Mesendoderm (in vitro differentiated cells): ENCODE measurements around the gene SPOUT1.
"Not testable (repeated sequence)": the region's sequence is repeated elsewhere in the genome, so short reads cannot be mapped to it uniquely, and the experiment has no call there.

Source experiments
- DNase-seq: peaks from one replicate; pipeline ENCODE4 v3.0.0; 2013
- H2AK5ac ChIP-seq: 2 replicates; pipeline ENCODE4 v1.6.1; 2013; ENCODE audit warnings: low read length, inconsistent platforms
- H2BK120ac ChIP-seq: 2 replicates; pipeline ENCODE4 v1.6.1; 2013; ENCODE audit warnings: low read depth, mild to moderate bottlenecking, low read length, moderate library complexity, mixed read lengths
- H2BK15ac ChIP-seq: replicated peaks from 2 replicates; pipeline ENCODE4 v1.6.1; 2013; ENCODE audit warnings: low read depth, mild to moderate bottlenecking, moderate library complexity
- H2BK5ac ChIP-seq: 2 replicates; pipeline ENCODE4 v1.6.1; 2013; ENCODE audit warnings: low read length, inconsistent platforms
- H3K18ac ChIP-seq: 2 replicates; pipeline ENCODE4 v1.6.1; 2013; ENCODE audit warnings: mild to moderate bottlenecking, low read length, mixed read lengths
- H3K23ac ChIP-seq: one replicate; pipeline ENCODE4 v1.6.1; 2013; ENCODE audit warnings: low read length
- H3K27ac ChIP-seq: 2 replicates; pipeline ENCODE4 v1.5.1; 2013; ENCODE audit warnings: low read depth, mild to moderate bottlenecking, inconsistent platforms, low read length, moderate library complexity
- H3K27me3 ChIP-seq: 2 replicates; pipeline ENCODE4 v1.6.1; 2013; ENCODE audit warnings: low read length, control low read depth, mild to moderate bottlenecking, inconsistent platforms; ENCODE audit not compliant: insufficient read depth, poor library complexity
- H3K36me3 ChIP-seq: 2 replicates; pipeline ENCODE4 v1.6.1; 2013; ENCODE audit warnings: low read length, inconsistent platforms; ENCODE audit not compliant: control insufficient read depth, insufficient read depth
- H3K4ac ChIP-seq: one replicate; pipeline ENCODE4 v1.6.1; 2013; ENCODE audit warnings: low read depth, mild to moderate bottlenecking, low read length, moderate library complexity
- H3K4me1 ChIP-seq: 2 replicates; pipeline ENCODE4 v1.6.1; 2013; ENCODE audit warnings: low read depth, low read length, inconsistent platforms; ENCODE audit not compliant: control insufficient read depth
- H3K4me2 ChIP-seq: 2 replicates; pipeline ENCODE4 v1.6.1; 2013; ENCODE audit warnings: low read length
- H3K4me3 ChIP-seq: 2 replicates; pipeline ENCODE4 v1.5.1; 2013; ENCODE audit warnings: mild to moderate bottlenecking, low read length
- H3K56ac ChIP-seq: one replicate; pipeline ENCODE4 v1.6.1; 2013; ENCODE audit warnings: low read length
- H3K79me1 ChIP-seq: 2 replicates; pipeline ENCODE4 v1.6.1; 2013; ENCODE audit warnings: low read length, inconsistent platforms
- H3K79me2 ChIP-seq: 2 replicates; pipeline ENCODE4 v1.6.1; 2013; ENCODE audit warnings: mild to moderate bottlenecking, low read length; ENCODE audit not compliant: control insufficient read depth, insufficient read depth
- H3K9ac ChIP-seq: 2 replicates; pipeline ENCODE4 v1.6.1; 2013; ENCODE audit warnings: low read length, inconsistent platforms
- H4K5ac ChIP-seq: one replicate; pipeline ENCODE4 v1.6.1; 2013; ENCODE audit warnings: low read length
- H4K8ac ChIP-seq: one replicate; pipeline ENCODE4 v1.6.1; 2013; ENCODE audit warnings: low read depth, mild to moderate bottlenecking, control low read depth, low read length, moderate library complexity
- WGBS: extraction: QIAGEN DNeasy Blood & Tissue Kit; methylation state at CpG from one replicate; pipeline ENCODE4 v1.1.7; 2013; ENCODE audit warnings: low lambda C conversion rate, missing lambda C conversion rate; ENCODE audit not compliant: insufficient coverage; ENCODE audit errors: extremely low coverage; 5-methylcytosine and 5-hydroxymethylcytosine counted together

The SPOUT1 gene

DNA sequence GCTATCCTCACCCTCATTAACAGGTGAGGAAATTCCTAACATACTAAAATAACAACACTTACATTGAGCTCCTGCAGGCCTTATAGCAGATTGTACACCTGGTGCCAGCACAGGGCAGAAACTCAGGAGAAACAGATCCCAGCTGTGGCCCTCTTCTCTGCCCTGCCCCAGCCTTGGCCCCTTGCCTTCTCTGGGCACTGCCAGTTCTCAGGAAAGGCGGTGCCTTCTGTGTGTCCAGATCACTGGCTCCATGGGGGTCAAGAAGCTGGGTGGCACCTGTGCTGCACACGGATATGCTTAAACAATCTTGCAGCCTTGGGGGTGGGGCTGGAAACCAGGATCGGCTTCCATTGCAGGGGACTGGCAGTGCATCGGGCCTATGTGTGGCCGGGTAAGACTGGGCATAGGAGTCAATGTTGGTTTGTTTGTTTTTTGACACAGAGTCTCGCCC is 32.8 kb upstream of the SPOUT1 start:
- H3K9ac ChIP-seq: no peak overlapping the region
- no peak overlapping the region for H3K18ac ChIP-seq
- no peak overlapping the region for H2BK5ac ChIP-seq
- H4K5ac ChIP-seq: no peak overlapping the region
- no peaks in the 10 kb centered on the region for H3K36me3 ChIP-seq
- no peak for DNase-seq
- H4K8ac ChIP-seq: no peak overlapping the region
- no peaks in the 10 kb centered on the region for H3K4me1 ChIP-seq
- no CpG with 5 or more reads among the region's 6 CpGs for WGBS
- H3K4me3 ChIP-seq: no peak overlapping the region
- H2AK5ac ChIP-seq: no peak overlapping the region
- no peak overlapping the region for H3K4me2 ChIP-seq
- peak overlapping the region; percentile 15 for H3K56ac ChIP-seq
- H2BK120ac ChIP-seq: no peak overlapping the region
- H2BK15ac ChIP-seq: no peak overlapping the region
- no peak overlapping the region for H3K23ac ChIP-seq
- peaks cover 2% of the 10 kb centered on the region for H3K79me2 ChIP-seq
- H3K27me3 ChIP-seq: no peaks in the 10 kb centered on the region
- no peak overlapping the region for H3K27ac ChIP-seq
- H3K4ac ChIP-seq: no peak overlapping the region
- H3K79me1 ChIP-seq: peaks cover 6% of the 10 kb centered on the region

DNA sequence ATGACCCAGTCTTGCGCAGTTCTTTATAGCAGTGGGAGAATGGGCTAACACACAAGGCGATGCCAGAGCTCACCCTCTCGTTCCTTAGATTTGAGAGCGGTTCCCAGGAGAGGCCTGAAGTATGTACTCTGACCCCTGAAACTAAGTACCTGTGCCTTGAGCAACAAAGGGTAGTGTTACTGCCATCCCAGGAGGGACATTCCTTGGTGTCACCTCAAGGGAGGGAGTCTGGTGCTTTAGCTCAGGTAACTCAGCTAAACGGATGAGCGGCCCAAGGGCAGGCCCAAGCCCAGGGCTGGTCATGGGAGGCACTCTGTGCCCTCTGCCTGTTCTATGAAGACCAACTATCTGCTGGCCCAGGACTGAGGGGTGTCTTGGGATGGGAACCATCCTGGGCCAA is 31.9 kb upstream of the SPOUT1 start:
- H2BK5ac ChIP-seq: no peak overlapping the region
- H3K4me1 ChIP-seq: no peaks in the 10 kb centered on the region

GRCh38 chr9:128860937-128861336 is 31.3 kb upstream of the SPOUT1 start:
- Histone ChIP-seq H3K4me1 (no peaks in the 10 kb centered on the region), H3K4ac (no peak overlapping the region), H4K8ac (no peak overlapping the region), H3K36me3 (no peaks in the 10 kb centered on the region), H2BK120ac (no peak overlapping the region), H3K23ac (no peak overlapping the region), H4K5ac (no peak overlapping the region), H3K18ac (no peak overlapping the region), H3K79me2 (peaks cover 2% of the 10 kb centered on the region), H3K27ac (no peak overlapping the region), H3K56ac (no peak overlapping the region), H3K9ac (no peak overlapping the region), H3K4me2 (no peak overlapping the region), H2BK15ac (no peak overlapping the region), H3K79me1 (peaks cover 6% of the 10 kb centered on the region), H2AK5ac (no peak overlapping the region), H2BK5ac (no peak overlapping the region), H3K4me3 (no peak overlapping the region), H3K27me3 (no peaks in the 10 kb centered on the region)
- no CpG with 5 or more reads among the region's 5 CpGs for WGBS
- peak; percentile 49 for DNase-seq

More for the DNA sequence above, 31.9 kb upstream of the SPOUT1 start:
- no peak overlapping the region for H2AK5ac ChIP-seq
- no CpG with 5 or more reads among the region's 6 CpGs for WGBS
- no peak overlapping the region for H4K8ac ChIP-seq
- no peak overlapping the region for H3K4me2 ChIP-seq
- no peak overlapping the region for H3K18ac ChIP-seq
- H4K5ac ChIP-seq: no peak overlapping the region
- H2BK15ac ChIP-seq: no peak overlapping the region
- no peak overlapping the region for H3K27ac ChIP-seq
- H3K79me2 ChIP-seq: peaks cover 2% of the 10 kb centered on the region
- H3K56ac ChIP-seq: peak overlapping the region; percentile 37
- H3K23ac ChIP-seq: no peak overlapping the region
- no peak overlapping the region for H3K9ac ChIP-seq
- H2BK120ac ChIP-seq: no peak overlapping the region
- H3K27me3 ChIP-seq: no peaks in the 10 kb centered on the region
- no peak overlapping the region for H3K4me3 ChIP-seq
- no peak for DNase-seq
- peak overlapping the region; percentile 25 for H3K4ac ChIP-seq
- H3K79me1 ChIP-seq: peaks cover 6% of the 10 kb centered on the region
- no peaks in the 10 kb centered on the region for H3K36me3 ChIP-seq

- H3K79me1 ChIP-seq, H3K4me1 ChIP-seq, DNase-seq, H2BK15ac ChIP-seq, H4K5ac ChIP-seq, H3K18ac ChIP-seq, H3K4me2 ChIP-seq, H3K27me3 ChIP-seq, H3K9ac ChIP-seq, H3K56ac ChIP-seq, H2BK5ac ChIP-seq, H2BK120ac ChIP-seq, H3K4me3 ChIP-seq, H3K23ac ChIP-seq, H2AK5ac ChIP-seq, H4K8ac ChIP-seq, H3K36me3 ChIP-seq, H3K27ac ChIP-seq, H3K79me2 ChIP-seq, H3K4ac ChIP-seq: not testable (repeated sequence)
- no CpG with 5 or more reads among the region's 7 CpGs for WGBS
Measured at GRCh38 chr9:128858476-128858875, 28.9 kb upstream of the SPOUT1 start.

GRCh38 chr9:128854454-128854853 is 24.9 kb upstream of the SPOUT1 start:
- not testable (repeated sequence) for H2BK15ac ChIP-seq, H2BK5ac ChIP-seq, H3K36me3 ChIP-seq, H3K18ac ChIP-seq, DNase-seq, H3K79me2 ChIP-seq, H3K23ac ChIP-seq, H3K27ac ChIP-seq, H3K56ac ChIP-seq, H3K4me2 ChIP-seq, H3K79me1 ChIP-seq, H3K4ac ChIP-seq, H4K8ac ChIP-seq, H2AK5ac ChIP-seq, H4K5ac ChIP-seq, H3K9ac ChIP-seq, H3K4me3 ChIP-seq, H3K4me1 ChIP-seq, H3K27me3 ChIP-seq, H2BK120ac ChIP-seq
- no CpG with 5 or more reads among the region's 6 CpGs for WGBS

DNA sequence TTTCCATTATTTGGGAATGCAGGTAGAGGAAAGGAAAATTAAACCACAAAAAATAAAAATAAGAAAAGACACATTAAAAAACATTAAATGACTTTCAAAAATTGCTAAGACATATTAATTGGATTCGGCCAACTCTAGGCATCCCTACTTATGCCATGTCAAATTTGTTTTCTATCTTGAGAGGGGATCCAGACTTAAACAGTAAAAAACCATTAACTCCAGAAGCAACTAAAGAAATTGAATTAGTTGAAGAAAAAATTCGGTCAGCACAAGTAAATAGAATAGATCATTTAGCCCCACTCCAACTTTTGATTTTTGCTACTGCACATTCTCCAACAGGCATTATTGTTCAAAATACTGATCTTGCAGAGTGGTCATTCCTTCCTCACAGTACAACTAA is 23.1 kb upstream of the SPOUT1 start:
- H2BK120ac ChIP-seq, H3K56ac ChIP-seq, H3K9ac ChIP-seq, H3K18ac ChIP-seq, H2BK15ac ChIP-seq, DNase-seq, H3K27ac ChIP-seq, H3K4me1 ChIP-seq, H3K27me3 ChIP-seq, H2BK5ac ChIP-seq, H3K36me3 ChIP-seq, H4K8ac ChIP-seq, H3K23ac ChIP-seq, H3K4me3 ChIP-seq, H4K5ac ChIP-seq, H3K79me1 ChIP-seq, H2AK5ac ChIP-seq, H3K79me2 ChIP-seq, H3K4me2 ChIP-seq, H3K4ac ChIP-seq: not testable (repeated sequence)
- no CpG with 5 or more reads among the region's 2 CpGs for WGBS
